K562 (cell line): ENCODE measurements around the gene CMTM4. TPM values are rescaled to one million over a fixed set of nuclear protein-coding genes. Genes with fewer than 3 reads are reported as not detected.

Experiments used
- ETV5 ChIP-seq: sonication (generic); formaldehyde crosslinking; IDR thresholded peaks from 2 replicates; pipeline ENCODE4 v1.4.0; 2020; ENCODE audit warnings: low read depth, mild to moderate bottlenecking, missing genetic modification reagents
- HDAC1 ChIP-seq, 2 experiments: fragments of 450-650 bp; IDR thresholded peaks; 2 replicates each; pipeline ENCODE4 v1.6.1; 2016 to 2017; ENCODE audit warnings: inconsistent platforms in 1 of 2, mild to moderate bottlenecking in 1 of 2, moderate library complexity in 1 of 2
- HLTF ChIP-seq: fragments of 450-650 bp; IDR thresholded peaks from 2 replicates; pipeline ENCODE4 v1.6.1; 2016
- HNRNPLL ChIP-seq: fragments of 200-400 bp; formaldehyde crosslinking; IDR thresholded peaks from 2 replicates; pipeline ENCODE4 v1.6.1; 2017; ENCODE audit warnings: low read length, low read depth, mild to moderate bottlenecking; ENCODE audit not compliant: poor library complexity, severe bottlenecking
- ILK ChIP-seq: fragments of 450-650 bp; IDR thresholded peaks from 2 replicates; pipeline ENCODE4 v1.6.1; 2016; ENCODE audit warnings: missing genetic modification characterization, low read depth, mild to moderate bottlenecking, missing compliant biosample characterization, moderate library complexity, borderline replicate concordance
- KLF13 ChIP-seq: fragments of 450-650 bp; IDR thresholded peaks from 2 replicates; pipeline ENCODE4 v1.6.1; 2016; ENCODE audit warnings: missing genetic modification characterization, low read depth, mild to moderate bottlenecking, missing compliant biosample characterization, moderate library complexity, borderline replicate concordance
- LARP7 ChIP-seq: fragments of 450-650 bp; IDR thresholded peaks from 2 replicates; pipeline ENCODE4 v1.6.1; 2016
- MITF ChIP-seq: IDR thresholded peaks from 2 replicates; pipeline ENCODE4 v1.6.1; 2014; ENCODE audit warnings: antibody characterized with exemption
- PTTG1 ChIP-seq: fragments of 450-650 bp; IDR thresholded peaks from 2 replicates; pipeline ENCODE4 v1.6.1; 2016; ENCODE audit warnings: low read depth, mild to moderate bottlenecking, missing genetic modification characterization, missing compliant biosample characterization
- SMAD3 ChIP-seq: fragments of 450-650 bp; formaldehyde crosslinking; conservative IDR thresholded peaks from 2 replicates; pipeline ENCODE4 v1.4.0; 2020; ENCODE audit warnings: mild to moderate bottlenecking
- TOE1 ChIP-seq, 2 experiments: fragments of 450-650 bp in 1 of 2; sonication (generic) in 1 of 2; formaldehyde crosslinking in 1 of 2; IDR thresholded peaks; 2 replicates each; pipeline versions ENCODE4 v1.7.1 to v1.8.0; 2016 to 2022; ENCODE audit warnings: borderline replicate concordance in 2 of 2, mild to moderate bottlenecking in 2 of 2, antibody characterized with exemption in 1 of 2, inconsistent platforms in 1 of 2, low read depth in 1 of 2, missing genetic modification reagents in 1 of 2, moderate library complexity in 1 of 2
- ZBTB11 ChIP-seq, 3 experiments: fragments of 200-800 bp in 1 of 3; fragments of 250-450 bp in 1 of 3; fragments of 450-650 bp in 1 of 3; sonication (Bioruptor Pico) in 1 of 3; sonication (Bioruptor generic) in 1 of 3; formaldehyde crosslinking in 1 of 3; IDR thresholded peaks; 2 replicates each; pipeline versions ENCODE4 v1.6.1 to v1.8.0; 2016 to 2022; ENCODE audit warnings: mild to moderate bottlenecking in 2 of 3, missing genetic modification characterization in 2 of 3, missing compliant biosample characterization in 1 of 3, moderate library complexity in 1 of 3
- ZBTB9 ChIP-seq: fragments of 450-650 bp; formaldehyde crosslinking; IDR thresholded peaks from 2 replicates; pipeline ENCODE4 v1.4.0; 2020; ENCODE audit warnings: mild to moderate bottlenecking, moderate library complexity
- ZKSCAN8 ChIP-seq: fragments of 200-800 bp; sonication (Bioruptor generic); IDR thresholded peaks from 2 replicates; pipeline ENCODE4 v1.6.1; 2016; ENCODE audit warnings: missing genetic modification characterization, missing compliant biosample characterization
- ZNF311 ChIP-seq: fragments of 250-450 bp; sonication (Bioruptor Pico); IDR thresholded peaks from 2 replicates; pipeline ENCODE4 v1.4.0; 2020; ENCODE audit warnings: mild to moderate bottlenecking, moderate library complexity
- ZNF586 ChIP-seq: fragments of 450-650 bp; formaldehyde crosslinking; conservative IDR thresholded peaks from 2 replicates; pipeline ENCODE4 v1.4.0; 2020; ENCODE audit warnings: mild to moderate bottlenecking, moderate library complexity
- ZNF740 ChIP-seq, 3 experiments: fragments of 200-800 bp in 1 of 3; sonication (Bioruptor generic) in 1 of 3; sonication (generic) in 1 of 3; formaldehyde crosslinking in 1 of 3; IDR thresholded peaks; 2 replicates each; pipeline versions ENCODE4 v1.6.1 to v1.8.0; 2016 to 2022; ENCODE audit warnings: mild to moderate bottlenecking in 2 of 3, missing compliant biosample characterization in 2 of 3, missing genetic modification characterization in 2 of 3, missing genetic modification reagents in 1 of 3
- polyA plus RNA-seq, 8 experiments: library from polyadenylated mRNA; depleted of rRNA in 4 of 8; stranded (reverse) in 5 of 8; unstranded in 3 of 8; fragments of >200 nt; fragmentation: Nextera tagmentation in 2 of 8; fragmentation: Illumina TruSeq in 1 of 8; extraction: Ambion mirVana in 2 of 8; extraction: Trizol in 1 of 8; gene quantifications; 2 replicates each; pipeline versions ENCODE4 v1.2.1 to v1.2.3, GENCODE V29; 2011 to 2014; ENCODE audit warnings: inconsistent platforms in 1 of 8, missing spikeins in 1 of 8
- total RNA-seq, 7 experiments: library from RNA; depleted of rRNA in 6 of 7; stranded (reverse); fragments of >200 nt in 6 of 7; fragmentation: Illumina TruSeq in 2 of 7; extraction: Trizol in 2 of 7; gene quantifications; 2 replicates each; pipeline versions ENCODE4 v1.2.1 to v1.2.3, GENCODE V29; 2011 to 2021; ENCODE audit warnings: low replicate concordance in 1 of 7

Gene CMTM4
- total and polyA plus RNA-seq, 9 of the 15 experiments (the other 6 are each of a cell fraction or from before 2014, with no cell fraction given): 2.0 to 21.3 (median 12.5) TPM

- TF ChIP-seq MITF (no peak), ZBTB11 (CRISPR knock-in tag; IDR thresholded peaks at IDR 0.05) (0 out of 6 replicates have a peak, but pooled peaks of 1 of the 3 experiments have one; percentile 50), ZNF311 (CRISPR knock-in tag) (peak; percentile 95), ZNF586 (CRISPR knock-in tag) (0 out of 2 replicates have a peak, but pooled peaks have one; percentile 58), ZKSCAN8 (CRISPR knock-in tag) (peak; percentile 78; the same call in 1 of the 2 replicates), ETV5 (CRISPR knock-in tag) (no peak; the same call in 1 of the 2 replicates), ZBTB9 (CRISPR knock-in tag) (peak; percentile 81; the same call in 1 of the 2 replicates), ZNF740 (CRISPR knock-in tag; IDR thresholded peaks at IDR 0.05) (peak; percentile 65; the same call in 1 of the 2 replicates), ZNF740 (tag; IDR thresholded peaks at IDR 0.05) (peak in 1 of 2 experiments; percentile 92; a peak in 1 of 4 replicates), PTTG1 (peak; percentile 88), ILK (0 out of 2 replicates have a peak, but pooled peaks have one; percentile 36), HNRNPLL (peak; percentile 18), HLTF (no peak), KLF13 (0 out of 2 replicates have a peak, but pooled peaks have one; percentile 22), TOE1 (IDR thresholded peaks at IDR 0.05; ENCODE audit: borderline replicate concordance) (peak; percentile 18; the same call in 1 of the 2 replicates), TOE1 (CRISPR knock-in tag; IDR thresholded peaks at IDR 0.05; ENCODE audit: borderline replicate concordance, low read depth) (no peak), SMAD3 (CRISPR knock-in tag) (peak; percentile 87), HDAC1 (IDR thresholded peaks at IDR 0.05) (peak in 1 of 2 experiments; percentile 81; a peak in 2 of 4 replicates), LARP7 (peak; percentile 85; the same call in 1 of the 2 replicates)
Observed at GRCh38 chr16:66603537-66604375, 92.8 kb downstream of the CMTM4 start (continued).
